Vagina (tissue), 2 donors: Measurements from ENCODE around the gene RNF208.

Experiments used
- CTCF ChIP-seq, 3 experiments: fragments of 450-650 bp in 2 of 3; fragments of 200-600 bp in 1 of 3; sonication (generic) in 1 of 3; IDR thresholded peaks; one replicate each; pipeline ENCODE4 v1.5.1; 2017 to 2019; ENCODE audit warnings: antibody characterized with exemption in 3 of 3, mild to moderate bottlenecking in 2 of 3, moderate library complexity in 2 of 3
- POLR2A ChIP-seq, 2 donors: fragments of 450-650 bp; IDR thresholded peaks; one replicate each; pipeline ENCODE4 v1.6.1; 2017; ENCODE audit warnings: antibody characterized with exemption in 2 of 2, mild to moderate bottlenecking in 2 of 2, moderate library complexity in 2 of 2

- TF ChIP-seq CTCF (IDR thresholded peaks at IDR 0.05) (no peak), POLR2A (IDR thresholded peaks at IDR 0.05) (no peak)
These were observed 10.5 kb upstream of the RNF208 start for GRCh38 chr9:137232510-137232909.
